ENCODE results near the gene MARVELD2.

MARVELD2 gene

DNA sequence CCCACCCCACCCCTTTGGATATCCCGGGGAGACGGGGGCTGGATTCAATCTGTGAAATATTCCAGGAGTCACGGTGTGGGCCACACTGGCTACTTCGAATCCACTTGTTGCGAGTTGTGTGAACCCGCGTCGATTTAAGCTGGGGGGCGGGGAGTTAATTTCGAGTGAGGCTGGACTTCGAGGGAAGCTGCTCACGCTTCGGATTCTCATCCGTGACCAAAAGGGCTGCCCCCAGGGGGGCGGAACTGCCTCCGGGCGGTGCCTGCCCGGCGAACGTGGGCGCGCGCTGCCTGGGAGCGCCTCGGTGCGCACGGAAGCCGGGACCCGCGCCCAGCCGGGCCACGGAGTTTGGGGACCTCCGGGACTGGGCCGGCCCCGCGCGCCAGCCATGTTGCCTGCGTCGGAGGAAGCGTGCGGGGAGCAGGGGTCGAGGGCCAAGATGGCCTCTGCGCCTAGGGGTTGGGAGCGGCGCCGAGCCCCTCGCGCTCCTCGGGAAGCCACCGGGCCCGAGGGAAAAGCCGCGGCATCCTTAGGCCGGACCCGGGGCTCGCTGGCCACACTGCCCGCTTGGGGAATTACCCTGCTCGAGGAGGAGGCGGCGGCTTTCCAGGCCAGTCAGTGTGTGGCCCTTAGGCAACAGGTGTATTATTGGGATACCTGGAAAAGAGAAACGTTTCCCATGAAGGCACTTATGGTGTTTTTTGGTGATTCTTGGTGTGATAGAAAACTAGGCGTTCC is 78.6 kb downstream of the MARVELD2 start:
- no peak for DNase-seq (ENCODE audit: extremely low read depth, low read depth)
- TF ChIP-seq, protein P1, sequence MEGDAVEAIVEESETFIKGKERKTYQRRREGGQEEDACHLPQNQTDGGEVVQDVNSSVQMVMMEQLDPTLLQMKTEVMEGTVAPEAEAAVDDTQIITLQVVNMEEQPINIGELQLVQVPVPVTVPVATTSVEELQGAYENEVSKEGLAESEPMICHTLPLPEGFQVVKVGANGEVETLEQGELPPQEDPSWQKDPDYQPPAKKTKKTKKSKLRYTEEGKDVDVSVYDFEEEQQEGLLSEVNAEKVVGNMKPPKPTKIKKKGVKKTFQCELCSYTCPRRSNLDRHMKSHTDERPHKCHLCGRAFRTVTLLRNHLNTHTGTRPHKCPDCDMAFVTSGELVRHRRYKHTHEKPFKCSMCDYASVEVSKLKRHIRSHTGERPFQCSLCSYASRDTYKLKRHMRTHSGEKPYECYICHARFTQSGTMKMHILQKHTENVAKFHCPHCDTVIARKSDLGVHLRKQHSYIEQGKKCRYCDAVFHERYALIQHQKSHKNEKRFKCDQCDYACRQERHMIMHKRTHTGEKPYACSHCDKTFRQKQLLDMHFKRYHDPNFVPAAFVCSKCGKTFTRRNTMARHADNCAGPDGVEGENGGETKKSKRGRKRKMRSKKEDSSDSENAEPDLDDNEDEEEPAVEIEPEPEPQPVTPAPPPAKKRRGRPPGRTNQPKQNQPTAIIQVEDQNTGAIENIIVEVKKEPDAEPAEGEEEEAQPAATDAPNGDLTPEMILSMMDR (IDR thresholded peaks at IDR 0.05; ENCODE audit: low read depth, low read length), result no peak

Measured in AG09319 (cell line).